IMR-90 (cell line): Measurements from ENCODE around the gene TET1. TPM values are rescaled to one million over a fixed set of nuclear protein-coding genes. Genes with fewer than 3 reads are reported as not detected.

ENCODE experiments used
- ATAC-seq: fragments of 200-7000 bp; cut with Tn5 transposase; 2 replicates; pipeline ENCODE4 v1.9.1; 2020; ENCODE audit warnings: low read depth, mild to moderate bottlenecking, moderate library complexity
- BruUV-seq: library from RNA; stranded (reverse); fragments of 400-500 nt; replicated peaks from 2 replicates; lab custom pipeline; 2021; lab: Mats Ljungman, UMichigan
- CTCF ChIA-PET: fragments of 300-600 bp; formaldehyde crosslinking; extraction: SDS; loops from one replicate; lab custom pipeline; 2021; ENCODE audit warnings: antibody characterized with exemption; lab: Yijun Ruan, JAX
- POLR2A ChIA-PET: fragments of 300-600 bp; sonication (Branson Sonifier 250); formaldehyde crosslinking; loops from one replicate; lab custom pipeline; 2022; ENCODE audit warnings: antibody characterized with exemption; ENCODE audit not compliant: unreplicated experiment; lab: Charles Lee
- DNase-seq: peaks from one replicate; pipeline ENCODE4 v3.0.0; 2013
- H2AFZ ChIP-seq: replicated peaks from 2 replicates; pipeline ENCODE3; 2013; ENCODE audit warnings: low read length, mild to moderate bottlenecking; ENCODE audit not compliant: poor library complexity
- H2AK5ac ChIP-seq: 2 replicates; pipeline ENCODE4 v1.6.1; 2013; ENCODE audit warnings: low read depth, low read length, inconsistent platforms
- H2AK9ac ChIP-seq: replicated peaks from 2 replicates; pipeline ENCODE3; 2013; ENCODE audit warnings: mild to moderate bottlenecking, low read depth, low read length, moderate library complexity; ENCODE audit not compliant: poor library complexity
- H2BK120ac ChIP-seq: 2 replicates; pipeline ENCODE4 v1.6.1; 2013; ENCODE audit warnings: low read depth, low read length, inconsistent platforms
- H2BK15ac ChIP-seq: 3 replicates; pipeline ENCODE4 v1.6.1; 2013; ENCODE audit warnings: low read depth, low read length, inconsistent platforms
- H2BK20ac ChIP-seq: 2 replicates; pipeline ENCODE4 v1.6.1; 2013; ENCODE audit warnings: low read depth, mild to moderate bottlenecking, inconsistent platforms, low read length, moderate library complexity
- H2BK5ac ChIP-seq: 2 replicates; pipeline ENCODE4 v1.6.1; 2013; ENCODE audit warnings: mild to moderate bottlenecking, low read depth, low read length, inconsistent platforms; ENCODE audit not compliant: poor library complexity, severe bottlenecking
- H3K14ac ChIP-seq: replicated peaks from 2 replicates; pipeline ENCODE4 v1.6.1; 2013; ENCODE audit warnings: low read depth, low read length, inconsistent platforms
- H3K18ac ChIP-seq: 2 replicates; pipeline ENCODE4 v1.6.1; 2013; ENCODE audit warnings: low read depth, low read length, control low read depth
- H3K23ac ChIP-seq: 2 replicates; pipeline ENCODE4 v1.6.1; 2013; ENCODE audit warnings: low read depth, low read length, inconsistent platforms
- H3K27ac ChIP-seq: 2 replicates; pipeline ENCODE4 v1.5.1; 2013; ENCODE audit warnings: mild to moderate bottlenecking, control low read depth, low read length; ENCODE audit not compliant: insufficient read depth
- H3K27me3 ChIP-seq: 2 replicates; pipeline ENCODE4 v1.6.1; 2013; ENCODE audit warnings: low read length; ENCODE audit not compliant: control insufficient read depth, insufficient read depth
- H3K36me3 ChIP-seq: 2 replicates; pipeline ENCODE4 v1.6.1; 2013; ENCODE audit warnings: low read length, mixed read lengths; ENCODE audit not compliant: control insufficient read depth, insufficient read depth
- H3K4ac ChIP-seq: 2 replicates; pipeline ENCODE4 v1.6.1; 2013; ENCODE audit warnings: low read depth, low read length, inconsistent platforms
- H3K4me1 ChIP-seq: 2 replicates; pipeline ENCODE4 v1.6.1; 2013; ENCODE audit warnings: low read length, mixed read lengths; ENCODE audit not compliant: control insufficient read depth, insufficient read depth
- H3K4me2 ChIP-seq: 2 replicates; pipeline ENCODE4 v1.6.1; 2013; ENCODE audit warnings: low read depth, mild to moderate bottlenecking, control low read depth, low read length, moderate library complexity
- H3K4me3 ChIP-seq: 2 replicates; pipeline ENCODE4 v1.5.1; 2013; ENCODE audit warnings: low read depth, mild to moderate bottlenecking, control low read depth, low read length, moderate library complexity; ENCODE audit not compliant: insufficient read depth
- H3K56ac ChIP-seq: 2 replicates; pipeline ENCODE4 v1.6.1; 2013; ENCODE audit warnings: low read length, inconsistent platforms; ENCODE audit not compliant: insufficient read depth; ENCODE audit errors: extremely low read depth
- H3K79me1 ChIP-seq, 2 experiments: 2 replicates each; pipeline ENCODE4 v1.6.1; 2013; ENCODE audit warnings: low read length in 2 of 2, inconsistent platforms in 1 of 2, low read depth in 1 of 2
- H3K9ac ChIP-seq: 2 replicates; pipeline ENCODE4 v1.6.1; 2013; ENCODE audit warnings: low read depth, low read length, control low read depth
- H3K9me1 ChIP-seq: 2 replicates; pipeline ENCODE4 v1.6.1; 2013; ENCODE audit warnings: low read length, inconsistent platforms; ENCODE audit not compliant: insufficient read depth
- H3K9me3 ChIP-seq: 2 replicates; pipeline ENCODE4 v1.6.1; 2013; ENCODE audit warnings: low read length; ENCODE audit not compliant: control insufficient read depth, insufficient read depth
- H4K20me1 ChIP-seq: 2 replicates; pipeline ENCODE4 v1.6.1; 2013; ENCODE audit warnings: low read length, inconsistent platforms; ENCODE audit not compliant: insufficient read depth
- H4K5ac ChIP-seq: 2 replicates; pipeline ENCODE4 v1.6.1; 2013; ENCODE audit warnings: mild to moderate bottlenecking, low read depth, low read length, control low read depth
- H4K8ac ChIP-seq, 2 experiments: 2 replicates each; pipeline ENCODE4 v1.6.1; 2013; ENCODE audit warnings: low read depth in 2 of 2, low read length in 2 of 2, control low read depth in 1 of 2, inconsistent platforms in 1 of 2
- H4K91ac ChIP-seq: 2 replicates; pipeline ENCODE4 v1.6.1; 2013; ENCODE audit warnings: low read depth, low read length, inconsistent platforms; ENCODE audit not compliant: insufficient read depth
- BHLHE40 ChIP-seq: fragments of 150-350 bp; IDR thresholded peaks from 2 replicates; pipeline ENCODE4 v1.6.1; 2016; ENCODE audit warnings: mild to moderate bottlenecking, low read depth, low read length
- CHD1 ChIP-seq: IDR thresholded peaks from 2 replicates; pipeline ENCODE4 v1.6.1; 2012; ENCODE audit warnings: low read depth, low read length, improper control_type of control experiment
- CTCF ChIP-seq: conservative IDR thresholded peaks from 2 replicates; pipeline ENCODE4 v1.5.1; 2012; ENCODE audit warnings: mild to moderate bottlenecking, low read depth, low read length, improper control_type of control experiment
- FOS ChIP-seq: fragments of 150-350 bp; IDR thresholded peaks from 2 replicates; pipeline ENCODE4 v1.6.1; 2016; ENCODE audit warnings: low read depth, low read length
- MAFK ChIP-seq: IDR thresholded peaks from 2 replicates; pipeline ENCODE4 v1.6.1; 2012; ENCODE audit warnings: low read depth, low read length, improper control_type of control experiment
- MAZ ChIP-seq: IDR thresholded peaks from 2 replicates; pipeline ENCODE4 v1.6.1; 2012; ENCODE audit warnings: low read depth, mild to moderate bottlenecking, low read length, improper control_type of control experiment, moderate library complexity, borderline replicate concordance
- MXI1 ChIP-seq: IDR thresholded peaks from 2 replicates; pipeline ENCODE4 v1.6.1; 2012; ENCODE audit warnings: low read depth, mild to moderate bottlenecking, low read length, moderate library complexity, borderline replicate concordance
- NFE2L2 ChIP-seq: fragments of 150-350 bp; IDR thresholded peaks from 2 replicates; pipeline ENCODE4 v1.6.1; 2016; ENCODE audit warnings: low read depth, mild to moderate bottlenecking, low read length
- POLR2A ChIP-seq: IDR thresholded peaks from 2 replicates; pipeline ENCODE4 v1.6.1; 2012; ENCODE audit warnings: mild to moderate bottlenecking, low read depth, low read length
- RAD21 ChIP-seq: IDR thresholded peaks from 2 replicates; pipeline ENCODE4 v1.6.1; 2012; ENCODE audit warnings: low read length, improper control_type of control experiment
- RFX5 ChIP-seq: IDR thresholded peaks from 2 replicates; pipeline ENCODE4 v1.8.0; 2012; ENCODE audit warnings: low read depth, mild to moderate bottlenecking, low read length, moderate library complexity
- SMC3 ChIP-seq: fragments of 150-350 bp; IDR thresholded peaks from 2 replicates; pipeline ENCODE4 v1.6.1; 2016; ENCODE audit warnings: low read depth, mild to moderate bottlenecking, antibody characterized with exemption, low read length, moderate library complexity
- USF2 ChIP-seq: fragments of 150-350 bp; IDR thresholded peaks from 2 replicates; pipeline ENCODE4 v1.6.1; 2017; ENCODE audit warnings: mild to moderate bottlenecking, antibody characterized with exemption, low read length, low read depth
- WGBS, 2 experiments: methylation state at CpG; one replicate each; pipeline versions ENCODE4 v1.1.5 to v1.1.7; 2013; ENCODE audit warnings: missing lambda C conversion rate in 2 of 2; ENCODE audit not compliant: insufficient read length in 1 of 2; ENCODE audit errors: extremely low coverage in 2 of 2; 5-methylcytosine and 5-hydroxymethylcytosine counted together
- dilution Hi-C: fragments of 300-500 bp; cut with HindIII; formaldehyde crosslinking; loops from one replicate; pipeline ENCODE4 v1.14.3; 2018; ENCODE audit warnings: low sequenced_read_pairs; ENCODE audit not compliant: unreplicated experiment
- in situ Hi-C: fragments of 300-500 bp; cut with MboI; formaldehyde crosslinking; loops from 3 replicates; pipeline ENCODE4 v1.14.3; 2019; ENCODE audit warnings: low sequenced_read_pairs, inconsistent platforms, mixed read lengths
- intact Hi-C: fragments of 100-400 bp; cut with micrococcal nuclease; formaldehyde crosslinking; loops from 2 replicates; pipeline ENCODE4 v1.10.0; 2022
- polyA plus RNA-seq, 3 experiments: library from polyadenylated mRNA; depleted of rRNA; stranded (reverse); fragments of >200 nt; gene quantifications; 2 replicates each; pipeline ENCODE4 v1.2.3, GENCODE V29; 2012; ENCODE audit warnings: low replicate concordance in 1 of 3
- total RNA-seq: library from RNA; depleted of rRNA; stranded (reverse); fragments of >200 nt; gene quantifications from 2 replicates; pipeline ENCODE4 v1.2.3, GENCODE V29; 2012

Gene TET1
- total and polyA plus RNA-seq, 2 of the 4 experiments (the other 2 are of a cell fraction): 1.0 to 4.3 TPM

- Histone ChIP-seq H3K4ac (no peak overlapping the region), H4K8ac (no peak overlapping the region), H3K36me3 (no peaks in the 10 kb centered on the region), H3K56ac (no peak overlapping the region), H2AK9ac (no peak overlapping the region), H2AFZ (no peak overlapping the region), H3K18ac (no peak overlapping the region), H3K4me2 (no peak overlapping the region), H3K4me1 (peaks cover 1% of the 10 kb centered on the region; the same call in 1 of the 2 replicates), H4K20me1 (no peaks in the 10 kb centered on the region), H3K4me3 (no peak overlapping the region), H2BK20ac (no peak overlapping the region), H3K27me3 (no peaks in the 10 kb centered on the region), H3K79me1 (peaks cover 7 to 34% of the 10 kb centered on the region in 2 experiments; a peak in 3 of 4 replicates), H3K9ac (no peak overlapping the region), H4K91ac (no peak overlapping the region), H3K14ac (no peak overlapping the region), H3K9me1 (no peaks in the 10 kb centered on the region), H3K23ac (no peak overlapping the region), H2BK15ac (no peak overlapping the region), H2BK5ac (no peak overlapping the region), H3K9me3 (no peaks in the 10 kb centered on the region), H3K27ac (no peak overlapping the region), H2BK120ac (no peak overlapping the region), H2AK5ac (no peak overlapping the region), H4K5ac (no peak overlapping the region)
- dilution Hi-C loops: no loop called here
- 100% methylated on average over 1 of the region's 2 CpGs; no CpG with 5 or more reads in 1 of the 2 experiments for WGBS, 2 experiments
- BruUV-seq: no TSS peak
- ChIA-PET POLR2A (no interaction called here), CTCF (no interaction called here)
- intact Hi-C loops: no loop called here
- no peak for ATAC-seq
- no peak for DNase-seq
- in situ Hi-C loops: no loop called here
- TF ChIP-seq FOS: no peak
- TF ChIP-seq MAFK: no peak
- TF ChIP-seq SMC3: no peak
- no peak for TF ChIP-seq MXI1
- TF ChIP-seq NFE2L2: no peak
- TF ChIP-seq USF2: no peak
- TF ChIP-seq RFX5: no peak
- TF ChIP-seq POLR2A: no peak
- no peak for TF ChIP-seq BHLHE40
- no peak for TF ChIP-seq MAZ
- no peak for TF ChIP-seq CHD1
- no peak for TF ChIP-seq RAD21
- no peak for TF ChIP-seq CTCF
Observed at GRCh38 chr10:68558478-68558877, 1.7 kb upstream of the TET1 start.
